HEK293 (cell line): Measurements from ENCODE around the gene IL1RAPL1.

Experiments used
- ZFP69B ChIP-seq: fragments of 450-650 bp; formaldehyde crosslinking; IDR thresholded peaks from 2 replicates; pipeline ENCODE4 v1.5.1; 2016; ENCODE audit warnings: missing biosample characterization, missing genetic modification characterization
- TF ChIP-seq, protein P1 (sequence below): fragments of 450-650 bp; formaldehyde crosslinking; IDR thresholded peaks from 2 replicates; pipeline ENCODE4 v1.5.1; 2016; ENCODE audit warnings: missing biosample characterization, missing genetic modification characterization
- TF ChIP-seq, protein P2 (sequence below): fragments of 450-650 bp; formaldehyde crosslinking; IDR thresholded peaks from 2 replicates; pipeline ENCODE4 v1.5.1; 2016; ENCODE audit warnings: missing biosample characterization, missing genetic modification characterization

DNA sequence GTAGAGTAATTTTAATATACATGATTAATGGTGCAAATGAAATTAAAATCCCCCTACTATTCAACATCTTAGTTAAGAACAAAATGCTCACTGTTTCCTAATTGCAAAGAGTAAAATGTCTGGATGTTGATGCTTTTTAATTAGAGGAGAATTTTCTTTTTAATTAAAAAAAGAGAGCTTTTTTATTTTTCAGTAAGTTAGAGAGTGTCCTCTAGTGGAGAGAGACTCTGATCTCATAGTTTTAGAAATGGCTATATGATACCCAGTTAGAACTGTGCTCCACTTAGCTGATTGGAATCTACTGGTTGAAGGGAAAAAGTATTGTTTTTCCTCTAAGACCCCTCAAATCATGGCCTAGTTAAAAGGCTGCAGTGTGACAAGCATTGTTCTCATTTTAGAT, 1316.1 kb downstream of the IL1RAPL1 start:
- TF ChIP-seq, protein P1, sequence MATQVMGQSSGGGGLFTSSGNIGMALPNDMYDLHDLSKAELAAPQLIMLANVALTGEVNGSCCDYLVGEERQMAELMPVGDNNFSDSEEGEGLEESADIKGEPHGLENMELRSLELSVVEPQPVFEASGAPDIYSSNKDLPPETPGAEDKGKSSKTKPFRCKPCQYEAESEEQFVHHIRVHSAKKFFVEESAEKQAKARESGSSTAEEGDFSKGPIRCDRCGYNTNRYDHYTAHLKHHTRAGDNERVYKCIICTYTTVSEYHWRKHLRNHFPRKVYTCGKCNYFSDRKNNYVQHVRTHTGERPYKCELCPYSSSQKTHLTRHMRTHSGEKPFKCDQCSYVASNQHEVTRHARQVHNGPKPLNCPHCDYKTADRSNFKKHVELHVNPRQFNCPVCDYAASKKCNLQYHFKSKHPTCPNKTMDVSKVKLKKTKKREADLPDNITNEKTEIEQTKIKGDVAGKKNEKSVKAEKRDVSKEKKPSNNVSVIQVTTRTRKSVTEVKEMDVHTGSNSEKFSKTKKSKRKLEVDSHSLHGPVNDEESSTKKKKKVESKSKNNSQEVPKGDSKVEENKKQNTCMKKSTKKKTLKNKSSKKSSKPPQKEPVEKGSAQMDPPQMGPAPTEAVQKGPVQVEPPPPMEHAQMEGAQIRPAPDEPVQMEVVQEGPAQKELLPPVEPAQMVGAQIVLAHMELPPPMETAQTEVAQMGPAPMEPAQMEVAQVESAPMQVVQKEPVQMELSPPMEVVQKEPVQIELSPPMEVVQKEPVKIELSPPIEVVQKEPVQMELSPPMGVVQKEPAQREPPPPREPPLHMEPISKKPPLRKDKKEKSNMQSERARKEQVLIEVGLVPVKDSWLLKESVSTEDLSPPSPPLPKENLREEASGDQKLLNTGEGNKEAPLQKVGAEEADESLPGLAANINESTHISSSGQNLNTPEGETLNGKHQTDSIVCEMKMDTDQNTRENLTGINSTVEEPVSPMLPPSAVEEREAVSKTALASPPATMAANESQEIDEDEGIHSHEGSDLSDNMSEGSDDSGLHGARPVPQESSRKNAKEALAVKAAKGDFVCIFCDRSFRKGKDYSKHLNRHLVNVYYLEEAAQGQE = no peak
- TF ChIP-seq, protein P2, sequence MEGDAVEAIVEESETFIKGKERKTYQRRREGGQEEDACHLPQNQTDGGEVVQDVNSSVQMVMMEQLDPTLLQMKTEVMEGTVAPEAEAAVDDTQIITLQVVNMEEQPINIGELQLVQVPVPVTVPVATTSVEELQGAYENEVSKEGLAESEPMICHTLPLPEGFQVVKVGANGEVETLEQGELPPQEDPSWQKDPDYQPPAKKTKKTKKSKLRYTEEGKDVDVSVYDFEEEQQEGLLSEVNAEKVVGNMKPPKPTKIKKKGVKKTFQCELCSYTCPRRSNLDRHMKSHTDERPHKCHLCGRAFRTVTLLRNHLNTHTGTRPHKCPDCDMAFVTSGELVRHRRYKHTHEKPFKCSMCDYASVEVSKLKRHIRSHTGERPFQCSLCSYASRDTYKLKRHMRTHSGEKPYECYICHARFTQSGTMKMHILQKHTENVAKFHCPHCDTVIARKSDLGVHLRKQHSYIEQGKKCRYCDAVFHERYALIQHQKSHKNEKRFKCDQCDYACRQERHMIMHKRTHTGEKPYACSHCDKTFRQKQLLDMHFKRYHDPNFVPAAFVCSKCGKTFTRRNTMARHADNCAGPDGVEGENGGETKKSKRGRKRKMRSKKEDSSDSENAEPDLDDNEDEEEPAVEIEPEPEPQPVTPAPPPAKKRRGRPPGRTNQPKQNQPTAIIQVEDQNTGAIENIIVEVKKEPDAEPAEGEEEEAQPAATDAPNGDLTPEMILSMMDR (tag by site-specific recombination) = no peak
- no peak for TF ChIP-seq ZFP69B (tag by site-specific recombination)
